K562 (cell line): ENCODE results near the gene SPCS2. TPM values are rescaled to one million over a fixed set of nuclear protein-coding genes. Genes with fewer than 3 reads are reported as not detected.

ENCODE experiments used
- ASH1L ChIP-seq: fragments of 450-650 bp; IDR thresholded peaks from 2 replicates; pipeline ENCODE4 v1.6.1; 2018; ENCODE audit warnings: borderline replicate concordance, mild to moderate bottlenecking, low read depth; ENCODE audit not compliant: partially characterized antibody
- CEBPB ChIP-seq: fragments of 450-650 bp; IDR thresholded peaks from 2 replicates; pipeline ENCODE4 v1.6.1; 2016; ENCODE audit warnings: missing genetic modification characterization, missing compliant biosample characterization
- CREB1 ChIP-seq, 2 experiments: sonication (generic) in 1 of 2; formaldehyde crosslinking in 1 of 2; IDR thresholded peaks; 2 replicates each; pipeline versions ENCODE4 v1.6.1 to v1.8.0; 2012 to 2022; ENCODE audit warnings: inconsistent platforms in 1 of 2, mild to moderate bottlenecking in 1 of 2, missing genetic modification reagents in 1 of 2, moderate library complexity in 1 of 2
- HSF4 ChIP-seq: fragments of 250-450 bp; sonication (Bioruptor Pico); IDR thresholded peaks from 2 replicates; pipeline ENCODE4 v2.1.2; 2022; ENCODE audit warnings: mild to moderate bottlenecking, moderate library complexity, borderline replicate concordance
- MAZ ChIP-seq, 2 experiments: fragments of 450-650 bp in 1 of 2; sonication (generic) in 1 of 2; formaldehyde crosslinking; IDR thresholded peaks in 1 of 2; conservative IDR thresholded peaks in 1 of 2; 2 replicates each; pipeline versions ENCODE4 v1.4.0 to v1.5.0; 2020; ENCODE audit warnings: mild to moderate bottlenecking in 1 of 2, missing genetic modification reagents in 1 of 2
- MEF2A ChIP-seq: IDR thresholded peaks from 2 replicates; pipeline ENCODE4 v1.6.1; 2011; ENCODE audit warnings: low read depth, mild to moderate bottlenecking, low read length, moderate library complexity; ENCODE audit not compliant: control insufficient read depth
- MYNN ChIP-seq, 2 experiments: sonication (generic); formaldehyde crosslinking in 1 of 2; IDR thresholded peaks; 2 replicates each; pipeline versions ENCODE4 v1.5.0 to v1.6.1; 2016 to 2020; ENCODE audit warnings: antibody characterized with exemption in 1 of 2, missing genetic modification reagents in 1 of 2
- NR1H2 ChIP-seq: sonication (generic); formaldehyde crosslinking; IDR thresholded peaks from 2 replicates; pipeline ENCODE4 v1.4.0; 2020; ENCODE audit warnings: mild to moderate bottlenecking, missing genetic modification reagents
- NR2C2 ChIP-seq, 2 experiments: fragments of 200-800 bp in 1 of 2; sonication (Bioruptor generic) in 1 of 2; sonication (generic) in 1 of 2; formaldehyde crosslinking in 1 of 2; IDR thresholded peaks; 2 replicates each; pipeline versions ENCODE4 v1.6.1 to v1.8.0; 2016 to 2022; ENCODE audit warnings: mild to moderate bottlenecking in 1 of 2, missing compliant biosample characterization in 1 of 2, missing genetic modification characterization in 1 of 2, missing genetic modification reagents in 1 of 2
- RBFOX2 ChIP-seq: fragments of 200-400 bp; formaldehyde crosslinking; IDR thresholded peaks from 2 replicates; pipeline ENCODE4 v1.6.1; 2017; ENCODE audit warnings: low read depth, mild to moderate bottlenecking, low read length, moderate library complexity
- SRSF9 ChIP-seq: fragments of 200-400 bp; formaldehyde crosslinking; IDR thresholded peaks from 2 replicates; pipeline ENCODE4 v1.6.1; 2017; ENCODE audit warnings: low read depth, low read length, borderline replicate concordance
- ZFP1 ChIP-seq: fragments of 450-650 bp; formaldehyde crosslinking; IDR thresholded peaks from 2 replicates; pipeline ENCODE4 v1.4.0; 2020; ENCODE audit warnings: mild to moderate bottlenecking, mixed read lengths
- ZNF146 ChIP-seq: IDR thresholded peaks from one replicate; pipeline ENCODE4 v1.6.1; 2018; ENCODE audit warnings: missing compliant biosample characterization; ENCODE audit not compliant: unreplicated experiment
- polyA plus RNA-seq, 8 experiments: library from polyadenylated mRNA; depleted of rRNA in 4 of 8; stranded (reverse) in 5 of 8; unstranded in 3 of 8; fragments of >200 nt; fragmentation: Nextera tagmentation in 2 of 8; fragmentation: Illumina TruSeq in 1 of 8; extraction: Ambion mirVana in 2 of 8; extraction: Trizol in 1 of 8; gene quantifications; 2 replicates each; pipeline versions ENCODE4 v1.2.1 to v1.2.3, GENCODE V29; 2011 to 2014; ENCODE audit warnings: inconsistent platforms in 1 of 8, missing spikeins in 1 of 8
- total RNA-seq, 7 experiments: library from RNA; depleted of rRNA in 6 of 7; stranded (reverse); fragments of >200 nt in 6 of 7; fragmentation: Illumina TruSeq in 2 of 7; extraction: Trizol in 2 of 7; gene quantifications; 2 replicates each; pipeline versions ENCODE4 v1.2.1 to v1.2.3, GENCODE V29; 2011 to 2021; ENCODE audit warnings: low replicate concordance in 1 of 7
- TF ChIP-seq, protein P1 (sequence below): IDR thresholded peaks from 2 replicates; pipeline ENCODE4 v1.6.1; 2016; ENCODE audit warnings: missing genetic modification characterization, missing compliant biosample characterization
- TF ChIP-seq, protein P2 (sequence below), 2 experiments: fragments of 450-650 bp; formaldehyde crosslinking in 1 of 2; IDR thresholded peaks; 2 replicates each; pipeline versions ENCODE4 v1.4.0 to v1.6.1; 2014 to 2020; ENCODE audit warnings: mild to moderate bottlenecking in 2 of 2, borderline replicate concordance in 1 of 2, low read depth in 1 of 2

SPCS2 gene
- total and polyA plus RNA-seq, 9 of the 15 experiments (the other 6 are each of a cell fraction or from before 2014, with no cell fraction given): 38.2 to 458 (median 193) TPM

DNA sequence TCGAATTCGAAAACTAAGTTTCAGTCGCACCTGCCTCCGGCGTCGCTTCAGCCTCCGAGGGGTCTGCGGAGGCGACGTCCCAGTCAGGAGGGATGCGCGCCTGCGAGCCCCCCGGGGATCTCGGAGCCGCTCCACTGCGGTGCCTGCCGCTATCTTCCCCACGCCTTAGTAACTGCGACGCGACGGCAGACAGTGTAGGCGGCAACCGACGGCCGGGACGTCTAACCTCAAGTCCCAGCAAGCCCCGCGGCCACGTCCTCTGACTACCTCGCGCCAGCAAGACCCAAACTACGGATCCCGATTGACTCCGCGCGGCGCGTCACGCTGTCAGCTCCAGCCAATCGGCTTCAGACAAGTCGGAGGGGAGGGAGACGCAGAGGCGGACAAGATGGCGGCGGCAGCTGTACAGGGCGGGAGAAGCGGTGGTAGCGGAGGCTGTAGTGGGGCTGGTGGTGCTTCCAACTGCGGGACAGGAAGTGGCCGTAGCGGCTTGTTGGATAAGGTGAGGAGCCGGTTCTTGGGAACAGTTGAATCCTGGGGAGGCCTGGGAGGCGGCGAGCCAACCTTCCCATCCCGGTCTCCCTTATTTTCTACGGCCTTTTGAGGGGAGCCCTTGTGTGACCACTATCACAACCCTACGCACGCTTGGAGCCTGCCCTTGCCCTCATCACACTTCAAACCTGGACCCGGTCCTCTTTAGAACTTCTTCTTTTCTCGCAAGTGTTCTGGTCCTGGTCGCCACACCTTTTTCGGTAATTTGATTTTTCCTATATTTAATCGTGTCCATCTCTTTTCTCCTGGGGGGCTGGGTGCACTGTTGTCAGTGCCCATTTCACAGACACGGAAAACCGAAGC lies at the start of gene SPCS2, which contains the start of gene XRRA1 (continued):
- TF ChIP-seq ZNF146 (CRISPR knock-in tag): no peak
- TF ChIP-seq RBFOX2: peak; percentile 100
- TF ChIP-seq HSF4 (CRISPR knock-in tag): no peak
- no peak; the same call in 1 of the 2 replicates for TF ChIP-seq MYNN (IDR thresholded peaks at IDR 0.05)
- TF ChIP-seq MYNN (CRISPR knock-in tag; IDR thresholded peaks at IDR 0.05): no peak
- TF ChIP-seq SRSF9: no peak
- TF ChIP-seq ASH1L: no peak
- peak; percentile 78 to 82 for TF ChIP-seq MAZ (CRISPR knock-in tag; conservative IDR thresholded peaks at IDR 0.05 in 1 of 2, IDR thresholded peaks at IDR 0.05 in 1 of 2)
- TF ChIP-seq, protein P1, sequence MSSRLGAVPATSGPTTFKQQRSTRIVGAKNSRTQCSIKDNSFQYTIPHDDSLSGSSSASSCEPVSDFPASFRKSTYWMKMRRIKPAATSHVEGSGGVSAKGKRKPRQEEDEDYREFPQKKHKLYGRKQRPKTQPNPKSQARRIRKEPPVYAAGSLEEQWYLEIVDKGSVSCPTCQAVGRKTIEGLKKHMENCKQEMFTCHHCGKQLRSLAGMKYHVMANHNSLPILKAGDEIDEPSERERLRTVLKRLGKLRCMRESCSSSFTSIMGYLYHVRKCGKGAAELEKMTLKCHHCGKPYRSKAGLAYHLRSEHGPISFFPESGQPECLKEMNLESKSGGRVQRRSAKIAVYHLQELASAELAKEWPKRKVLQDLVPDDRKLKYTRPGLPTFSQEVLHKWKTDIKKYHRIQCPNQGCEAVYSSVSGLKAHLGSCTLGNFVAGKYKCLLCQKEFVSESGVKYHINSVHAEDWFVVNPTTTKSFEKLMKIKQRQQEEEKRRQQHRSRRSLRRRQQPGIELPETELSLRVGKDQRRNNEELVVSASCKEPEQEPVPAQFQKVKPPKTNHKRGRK (tag): no peak
- TF ChIP-seq, protein P2, sequence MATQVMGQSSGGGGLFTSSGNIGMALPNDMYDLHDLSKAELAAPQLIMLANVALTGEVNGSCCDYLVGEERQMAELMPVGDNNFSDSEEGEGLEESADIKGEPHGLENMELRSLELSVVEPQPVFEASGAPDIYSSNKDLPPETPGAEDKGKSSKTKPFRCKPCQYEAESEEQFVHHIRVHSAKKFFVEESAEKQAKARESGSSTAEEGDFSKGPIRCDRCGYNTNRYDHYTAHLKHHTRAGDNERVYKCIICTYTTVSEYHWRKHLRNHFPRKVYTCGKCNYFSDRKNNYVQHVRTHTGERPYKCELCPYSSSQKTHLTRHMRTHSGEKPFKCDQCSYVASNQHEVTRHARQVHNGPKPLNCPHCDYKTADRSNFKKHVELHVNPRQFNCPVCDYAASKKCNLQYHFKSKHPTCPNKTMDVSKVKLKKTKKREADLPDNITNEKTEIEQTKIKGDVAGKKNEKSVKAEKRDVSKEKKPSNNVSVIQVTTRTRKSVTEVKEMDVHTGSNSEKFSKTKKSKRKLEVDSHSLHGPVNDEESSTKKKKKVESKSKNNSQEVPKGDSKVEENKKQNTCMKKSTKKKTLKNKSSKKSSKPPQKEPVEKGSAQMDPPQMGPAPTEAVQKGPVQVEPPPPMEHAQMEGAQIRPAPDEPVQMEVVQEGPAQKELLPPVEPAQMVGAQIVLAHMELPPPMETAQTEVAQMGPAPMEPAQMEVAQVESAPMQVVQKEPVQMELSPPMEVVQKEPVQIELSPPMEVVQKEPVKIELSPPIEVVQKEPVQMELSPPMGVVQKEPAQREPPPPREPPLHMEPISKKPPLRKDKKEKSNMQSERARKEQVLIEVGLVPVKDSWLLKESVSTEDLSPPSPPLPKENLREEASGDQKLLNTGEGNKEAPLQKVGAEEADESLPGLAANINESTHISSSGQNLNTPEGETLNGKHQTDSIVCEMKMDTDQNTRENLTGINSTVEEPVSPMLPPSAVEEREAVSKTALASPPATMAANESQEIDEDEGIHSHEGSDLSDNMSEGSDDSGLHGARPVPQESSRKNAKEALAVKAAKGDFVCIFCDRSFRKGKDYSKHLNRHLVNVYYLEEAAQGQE (IDR thresholded peaks at IDR 0.05; ENCODE audit: borderline replicate concordance): peak; percentile 78
- TF ChIP-seq, protein P2 (CRISPR knock-in tag; IDR thresholded peaks at IDR 0.05; ENCODE audit: low read depth): no peak
- TF ChIP-seq ZFP1 (CRISPR knock-in tag): no peak
- peak; percentile 94 for TF ChIP-seq CREB1 (IDR thresholded peaks at IDR 0.05)
- peak; percentile 96 for TF ChIP-seq CREB1 (CRISPR knock-in tag; IDR thresholded peaks at IDR 0.05)
- TF ChIP-seq NR1H2 (CRISPR knock-in tag): no peak
- no peak for TF ChIP-seq MEF2A
- no peak; the same call in 1 of the 2 replicates for TF ChIP-seq NR2C2 (CRISPR knock-in tag; IDR thresholded peaks at IDR 0.05)
- TF ChIP-seq NR2C2 (tag; IDR thresholded peaks at IDR 0.05): peak; percentile 82
- TF ChIP-seq CEBPB (tag): no peak
